Measurements from ENCODE around the gene GPRC5B.

DNA sequence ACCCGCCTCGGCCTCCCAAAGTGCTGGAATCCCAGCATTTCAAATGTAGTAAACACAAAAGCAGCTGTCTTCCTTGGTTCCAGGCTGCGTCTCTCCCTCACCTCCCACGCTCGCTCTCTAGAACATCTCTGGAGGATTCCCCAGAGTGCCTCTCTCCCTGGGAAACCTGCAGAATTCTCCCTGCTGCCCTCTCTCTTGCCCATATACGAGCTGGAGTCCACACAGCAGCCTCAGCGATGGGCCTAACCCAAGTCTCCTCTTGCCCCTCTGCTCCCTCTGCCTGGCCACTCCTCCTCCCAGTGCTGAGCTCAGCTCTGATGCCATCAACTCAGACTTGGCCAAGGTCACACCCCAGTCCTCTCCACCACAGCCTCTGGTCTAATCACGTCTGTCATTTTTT lies 10.6 kb downstream of the GPRC5B start:
- TF ChIP-seq, protein P1, sequence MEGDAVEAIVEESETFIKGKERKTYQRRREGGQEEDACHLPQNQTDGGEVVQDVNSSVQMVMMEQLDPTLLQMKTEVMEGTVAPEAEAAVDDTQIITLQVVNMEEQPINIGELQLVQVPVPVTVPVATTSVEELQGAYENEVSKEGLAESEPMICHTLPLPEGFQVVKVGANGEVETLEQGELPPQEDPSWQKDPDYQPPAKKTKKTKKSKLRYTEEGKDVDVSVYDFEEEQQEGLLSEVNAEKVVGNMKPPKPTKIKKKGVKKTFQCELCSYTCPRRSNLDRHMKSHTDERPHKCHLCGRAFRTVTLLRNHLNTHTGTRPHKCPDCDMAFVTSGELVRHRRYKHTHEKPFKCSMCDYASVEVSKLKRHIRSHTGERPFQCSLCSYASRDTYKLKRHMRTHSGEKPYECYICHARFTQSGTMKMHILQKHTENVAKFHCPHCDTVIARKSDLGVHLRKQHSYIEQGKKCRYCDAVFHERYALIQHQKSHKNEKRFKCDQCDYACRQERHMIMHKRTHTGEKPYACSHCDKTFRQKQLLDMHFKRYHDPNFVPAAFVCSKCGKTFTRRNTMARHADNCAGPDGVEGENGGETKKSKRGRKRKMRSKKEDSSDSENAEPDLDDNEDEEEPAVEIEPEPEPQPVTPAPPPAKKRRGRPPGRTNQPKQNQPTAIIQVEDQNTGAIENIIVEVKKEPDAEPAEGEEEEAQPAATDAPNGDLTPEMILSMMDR (IDR thresholded peaks at IDR 0.05; ENCODE audit: extremely low read depth in 1 of 2, insufficient read depth in 1 of 2, low read depth in 1 of 2, low read length in 2 of 2), result no peak
- TF ChIP-seq POLR2A (IDR thresholded peaks at IDR 0.05; ENCODE audit: low read depth, low read length), result no peak

All from endothelial cell of umbilical vein (primary cell).